A549 (cell line): ENCODE results near the gene SFXN3.

Experiments
- CBX2 ChIP-seq: fragments of 200-600 bp; sonication (generic); IDR thresholded peaks from 2 replicates; pipeline ENCODE4 v1.6.1; 2016; ENCODE audit warnings: low read depth, mild to moderate bottlenecking, borderline replicate concordance
- CHD4 ChIP-seq: fragments of 200-600 bp; sonication (generic); IDR thresholded peaks from 2 replicates; pipeline ENCODE4 v1.6.1; 2016; ENCODE audit warnings: antibody characterized with exemption, mild to moderate bottlenecking, borderline replicate concordance
- JUNB ChIP-seq: fragments of >200 bp; sonication (Bioruptor Twin); formaldehyde crosslinking; IDR thresholded peaks from 2 replicates; pipeline ENCODE4 v1.6.1; 2016
- POLR2A ChIP-seq: IDR thresholded peaks from 2 replicates; pipeline ENCODE4 v1.6.1; 2012; ENCODE audit warnings: mild to moderate bottlenecking, low read length
- TF ChIP-seq, protein P1 (sequence below): fragments of >200 bp; sonication (Bioruptor Twin); formaldehyde crosslinking; IDR thresholded peaks from 3 replicates; pipeline ENCODE4 v1.5.1; 2016
- TF ChIP-seq, protein P2 (sequence below): fragments of 450-650 bp; IDR thresholded peaks from 2 replicates; pipeline ENCODE4 v1.6.1; 2014; ENCODE audit warnings: antibody characterized with exemption

DNA sequence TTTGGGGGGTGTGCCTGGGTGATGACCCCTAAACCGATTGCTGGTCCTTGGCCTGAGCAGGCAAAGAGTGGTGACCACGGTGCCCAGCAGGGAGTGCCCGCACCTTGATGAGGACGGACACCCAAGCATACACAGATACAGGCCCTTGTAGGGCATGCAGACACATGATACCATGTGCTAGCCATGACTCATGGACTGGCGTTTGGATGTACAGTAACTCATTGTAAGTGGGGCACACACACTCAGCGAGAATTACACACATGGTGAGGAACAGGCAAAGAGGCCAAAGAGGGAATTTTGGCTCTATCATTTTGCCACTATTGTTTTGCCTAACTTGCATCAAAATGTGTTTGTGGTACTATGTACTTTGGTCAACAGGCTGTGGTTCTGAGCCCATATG lies 54.8 kb downstream of the SFXN3 start:
- TF ChIP-seq CHD4: no peak
- no peak for TF ChIP-seq JUNB
- TF ChIP-seq POLR2A: no peak
- no peak for TF ChIP-seq CBX2
- TF ChIP-seq, protein P1, sequence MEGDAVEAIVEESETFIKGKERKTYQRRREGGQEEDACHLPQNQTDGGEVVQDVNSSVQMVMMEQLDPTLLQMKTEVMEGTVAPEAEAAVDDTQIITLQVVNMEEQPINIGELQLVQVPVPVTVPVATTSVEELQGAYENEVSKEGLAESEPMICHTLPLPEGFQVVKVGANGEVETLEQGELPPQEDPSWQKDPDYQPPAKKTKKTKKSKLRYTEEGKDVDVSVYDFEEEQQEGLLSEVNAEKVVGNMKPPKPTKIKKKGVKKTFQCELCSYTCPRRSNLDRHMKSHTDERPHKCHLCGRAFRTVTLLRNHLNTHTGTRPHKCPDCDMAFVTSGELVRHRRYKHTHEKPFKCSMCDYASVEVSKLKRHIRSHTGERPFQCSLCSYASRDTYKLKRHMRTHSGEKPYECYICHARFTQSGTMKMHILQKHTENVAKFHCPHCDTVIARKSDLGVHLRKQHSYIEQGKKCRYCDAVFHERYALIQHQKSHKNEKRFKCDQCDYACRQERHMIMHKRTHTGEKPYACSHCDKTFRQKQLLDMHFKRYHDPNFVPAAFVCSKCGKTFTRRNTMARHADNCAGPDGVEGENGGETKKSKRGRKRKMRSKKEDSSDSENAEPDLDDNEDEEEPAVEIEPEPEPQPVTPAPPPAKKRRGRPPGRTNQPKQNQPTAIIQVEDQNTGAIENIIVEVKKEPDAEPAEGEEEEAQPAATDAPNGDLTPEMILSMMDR: no peak
- TF ChIP-seq, protein P2, sequence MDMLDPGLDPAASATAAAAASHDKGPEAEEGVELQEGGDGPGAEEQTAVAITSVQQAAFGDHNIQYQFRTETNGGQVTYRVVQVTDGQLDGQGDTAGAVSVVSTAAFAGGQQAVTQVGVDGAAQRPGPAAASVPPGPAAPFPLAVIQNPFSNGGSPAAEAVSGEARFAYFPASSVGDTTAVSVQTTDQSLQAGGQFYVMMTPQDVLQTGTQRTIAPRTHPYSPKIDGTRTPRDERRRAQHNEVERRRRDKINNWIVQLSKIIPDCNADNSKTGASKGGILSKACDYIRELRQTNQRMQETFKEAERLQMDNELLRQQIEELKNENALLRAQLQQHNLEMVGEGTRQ: no peak
